Left cardiac atrium (tissue), 4 donors: ENCODE measurements around the gene ELMO2. TPM values are rescaled to one million over a fixed set of nuclear protein-coding genes. Genes with fewer than 3 reads are reported as not detected.
A peak's percentile ranks its signal among the peaks of the same experiment; 100 is the strongest.

Source experiments
- ATAC-seq, 2 donors: fragments of 200-7000 bp; cut with Tn5 transposase; one replicate each; pipeline ENCODE4 v1.9.1; 2020; ENCODE audit warnings: mild to moderate bottlenecking in 2 of 2, moderate library complexity in 2 of 2
- DNase-seq: peaks from one replicate; pipeline ENCODE4 v3.0.0-alpha.2; 2020
- intact Hi-C, 2 donors: fragments of 100-400 bp; cut with DNase I; formaldehyde crosslinking; loops; one replicate each; pipeline versions ENCODE4 v1.14.1 to v1.15.1; 2022 to 2023
- long read RNA-seq: library from polyadenylated mRNA; unstranded; transcript quantifications from one replicate; pipeline ENCODE4 v2.0.0, GENCODE V29; 2021
- total RNA-seq, 2 donors: library from RNA; stranded (reverse); fragmentation: NEBNext Ultra II Directional; extraction: Animal tissue kit (Norgen Biotek cat#: 25700); gene quantifications; one replicate each; pipeline ENCODE4 v1.2.1, GENCODE V29; 2021
- donor health status: DM: no; HTN: yes; CAD: no.
- donor health status: DM: no; HTN: yes; CAD: no; lungs with severe emphysema.
- donor health status: DM: yes; HTN: yes; CAD: no.
- donor health status: Dilated cardiomyopathy.

The ELMO2 gene
- 10 to 100 TPM; 29.5 to 36.1 TPM for total RNA-seq
- long read RNA-seq, transcript ELMO2-201 (22 exons, 3,669 nt) = major isoform, 5 of 31 reads
- long read RNA-seq, partial matches to known transcripts = 5 of 31 reads
- long read RNA-seq, other reads (novel, unspliced or antisense) = 20 of 31 reads

DNA sequence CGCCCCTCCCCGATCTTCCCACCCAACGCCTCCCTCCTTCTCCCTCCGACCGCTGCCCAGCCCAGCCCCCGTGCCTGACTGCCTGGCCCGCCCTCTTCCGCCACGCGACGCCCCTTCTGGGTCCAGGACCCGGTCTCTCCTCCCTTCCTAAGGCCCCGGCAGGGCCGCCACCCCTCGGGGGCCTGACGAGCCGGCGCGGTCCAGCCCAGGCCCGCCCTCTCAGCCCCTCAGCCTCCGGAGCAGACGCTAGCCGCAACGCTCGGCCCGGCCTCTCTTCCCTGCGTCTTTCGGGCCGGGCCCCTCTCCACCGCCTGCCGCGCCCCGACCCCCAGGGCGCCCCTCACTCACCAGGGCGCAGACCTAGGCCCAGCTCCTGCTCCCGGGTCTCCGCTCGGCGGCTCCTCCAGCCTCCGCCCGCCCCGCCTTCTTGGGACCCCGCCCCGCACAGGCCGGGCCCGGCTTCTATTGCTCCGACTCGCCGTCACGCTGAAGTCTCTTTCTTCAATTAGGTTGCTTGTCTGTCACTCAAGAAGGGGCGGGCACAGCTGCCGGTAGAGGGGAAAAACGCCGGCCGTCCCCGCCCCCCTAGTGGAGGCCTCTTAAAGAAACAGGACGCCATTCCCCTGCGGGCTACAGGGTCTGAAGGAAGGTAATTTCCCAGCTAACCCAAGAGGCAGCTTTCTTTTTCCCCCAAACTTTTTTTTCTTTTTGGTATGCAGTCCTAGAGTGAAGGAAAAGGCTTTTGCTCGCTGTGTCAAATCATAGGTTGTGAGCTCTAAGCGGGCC is at the start of gene ELMO2:
Gene ELMO2, minus strand, starts transcription at position 416 of the 786 bp plus-strand sequence. CDS start 12,133 bp downstream, outside the sequence.
- ATAC-seq (peak; percentile 94 to 96), DNase-seq (peak; percentile 99)
- intact Hi-C loops = no loop called here

- intact Hi-C loops = no loop called here
- no peak for ATAC-seq
- no peak for DNase-seq
Measured at GRCh38 chr20:46455729-46456128, 49.3 kb upstream of the ELMO2 start.

DNA sequence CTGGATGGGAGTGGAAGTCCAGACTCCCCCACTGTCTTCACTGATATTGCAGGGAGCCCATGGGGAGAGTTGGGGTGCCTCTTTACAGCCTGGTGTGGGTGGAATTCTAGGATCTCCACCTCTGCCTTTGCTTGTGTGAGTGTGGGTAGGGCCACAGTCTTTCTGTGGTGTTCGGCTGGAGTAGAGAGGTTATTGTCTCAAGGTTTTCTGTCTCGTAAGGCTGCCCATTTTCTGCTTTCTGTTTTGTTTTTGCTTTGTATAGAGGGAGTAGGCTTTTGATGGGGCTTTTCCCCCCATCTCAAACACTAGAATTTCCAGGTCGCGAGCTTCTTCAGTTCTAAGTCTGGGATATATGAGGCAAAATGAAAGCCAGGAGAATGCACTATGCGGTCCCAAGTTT is 40.4 kb upstream of the ELMO2 start:
- intact Hi-C loops = no loop called here
- DNase-seq = no peak

GRCh38 chr20:46439837-46440236 is 33.4 kb upstream of the ELMO2 start:
- DNase-seq = no peak
- ATAC-seq = no peak
- intact Hi-C loops = no loop called here

More for the DNA sequence above, 40.4 kb upstream of the ELMO2 start:
- no peak for ATAC-seq

DNA sequence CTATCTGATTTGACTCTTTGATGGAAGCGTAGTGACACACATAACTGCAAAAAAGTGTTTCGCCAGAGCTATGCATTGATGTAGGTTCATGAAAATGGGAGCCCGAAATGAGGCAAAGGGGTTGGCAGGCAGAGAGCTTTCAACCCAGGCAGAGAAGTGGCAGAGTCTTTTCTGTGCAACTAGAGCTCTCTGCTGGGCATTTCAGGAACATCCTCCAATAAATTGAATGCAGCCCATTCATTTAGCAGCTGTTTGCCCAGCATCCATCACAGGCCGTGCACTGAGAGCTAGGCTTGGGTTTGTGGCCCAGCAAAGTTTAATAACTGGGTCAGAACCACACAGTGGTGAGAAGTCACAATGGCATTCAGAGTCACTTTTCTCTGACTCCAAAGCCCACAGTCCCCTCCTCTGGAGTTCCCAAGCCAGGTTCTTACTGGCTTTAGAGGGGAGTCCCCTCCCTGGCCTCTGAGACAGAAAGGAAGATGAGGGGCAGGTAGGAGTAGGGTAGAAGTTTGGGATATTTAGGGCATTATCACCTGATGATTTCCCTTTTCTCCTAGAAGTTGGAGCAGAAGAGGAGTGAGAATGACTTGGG is 31.8 kb upstream of the ELMO2 start:
- DNase-seq = no peak
- intact Hi-C loops = no loop called here
- ATAC-seq = no peak

DNA sequence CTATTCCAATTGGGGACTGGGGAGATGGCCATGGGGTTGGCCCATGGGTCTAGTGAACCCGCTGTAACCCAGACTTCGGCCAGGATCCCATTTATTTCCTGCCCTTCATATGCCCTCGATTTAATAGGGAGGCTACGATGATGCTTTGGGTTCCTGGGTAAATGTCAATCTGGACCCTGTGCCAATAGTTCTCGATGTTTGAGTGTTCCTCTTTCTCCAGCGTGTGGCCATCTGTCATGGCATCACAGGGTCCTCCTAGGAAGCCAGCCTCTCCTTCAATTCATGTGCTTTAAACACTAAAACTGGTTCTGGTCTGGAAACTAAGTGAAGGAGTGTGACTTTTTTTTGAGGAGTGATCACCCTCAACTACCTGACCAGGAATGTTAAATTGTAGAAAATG is 28.7 kb upstream of the ELMO2 start:
- ATAC-seq (no peak), DNase-seq (no peak)
- intact Hi-C loops = no loop called here

DNA sequence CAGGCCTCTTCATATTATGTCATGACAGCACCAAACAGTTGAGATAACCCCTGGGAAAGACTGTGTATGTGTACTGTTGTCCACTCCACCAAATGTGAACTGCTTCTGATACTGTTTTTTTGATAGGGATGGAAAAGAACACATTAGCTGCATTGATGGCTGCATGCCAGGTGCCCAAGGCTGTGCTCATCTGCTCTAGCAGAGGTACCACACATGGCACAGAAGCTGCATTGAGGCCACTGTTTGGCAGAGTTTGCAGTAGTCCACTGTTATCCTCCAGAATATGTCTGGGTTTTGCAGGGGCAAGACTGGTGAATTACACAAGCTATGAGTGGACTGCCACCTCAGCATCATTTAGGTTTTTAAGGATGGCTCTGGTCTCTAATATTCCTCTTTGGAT is 28.2 kb upstream of the ELMO2 start:
- DNase-seq = no peak
- ATAC-seq = no peak
- intact Hi-C loops = no loop called here

GRCh38 chr20:46433051-46433450 is 26.6 kb upstream of the ELMO2 start:
- DNase-seq = no peak
- intact Hi-C loops = no loop called here

GRCh38 chr20:46430921-46431712 is 24.7 kb upstream of the ELMO2 start:
- ATAC-seq = no peak

More at GRCh38 chr20:46433051-46433450, 26.6 kb upstream of the ELMO2 start:
- no peak for ATAC-seq

GRCh38 chr20:46427384-46427783 is 21.0 kb upstream of the ELMO2 start:
- DNase-seq = no peak
- no peak for ATAC-seq
- intact Hi-C loops = no loop called here

More at GRCh38 chr20:46430921-46431712, 24.7 kb upstream of the ELMO2 start:
- intact Hi-C loops = no loop called here
- no peak for DNase-seq

- DNase-seq (no peak), ATAC-seq (no peak)
- intact Hi-C loops = no loop called here
Measured at GRCh38 chr20:46423882-46424482, 17.6 kb upstream of the ELMO2 start.

DNA sequence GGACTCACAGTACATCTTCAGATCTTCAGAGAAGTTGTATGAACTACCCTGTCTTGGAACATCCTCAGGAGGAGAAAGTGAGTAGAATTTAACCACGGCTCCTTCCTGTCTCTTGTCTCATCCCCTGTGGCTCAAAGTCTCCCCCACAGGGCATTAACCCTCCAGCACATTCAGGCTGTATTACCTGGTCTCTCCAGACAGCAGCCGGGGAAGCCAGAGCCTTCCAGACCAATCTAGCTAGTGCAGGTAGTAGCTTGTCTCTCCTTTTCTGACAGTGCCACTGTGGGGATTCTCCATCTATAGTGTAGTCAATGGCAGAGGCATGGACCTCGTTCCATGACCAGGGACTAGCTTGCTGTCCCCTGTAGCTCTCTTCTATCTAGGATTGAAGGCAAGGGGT is 16.9 kb upstream of the ELMO2 start:
- intact Hi-C loops = no loop called here
- ATAC-seq (no peak), DNase-seq (no peak)

GRCh38 chr20:46420878-46421277 is 14.5 kb upstream of the ELMO2 start:
- intact Hi-C loops = no loop called here
- DNase-seq (no peak), ATAC-seq (no peak)

GRCh38 chr20:46419882-46420281 is 13.5 kb upstream of the ELMO2 start:
- ATAC-seq = no peak
- intact Hi-C loops = no loop called here
- DNase-seq = no peak

- DNase-seq (no peak), ATAC-seq (no peak)
- intact Hi-C loops = no loop called here
Measured at GRCh38 chr20:46416839-46417238, 10.4 kb upstream of the ELMO2 start.

- intact Hi-C loops = no loop called here
- ATAC-seq (no peak), DNase-seq (no peak)
Measured at GRCh38 chr20:46416421-46416820, 10.0 kb upstream of the ELMO2 start.

DNA sequence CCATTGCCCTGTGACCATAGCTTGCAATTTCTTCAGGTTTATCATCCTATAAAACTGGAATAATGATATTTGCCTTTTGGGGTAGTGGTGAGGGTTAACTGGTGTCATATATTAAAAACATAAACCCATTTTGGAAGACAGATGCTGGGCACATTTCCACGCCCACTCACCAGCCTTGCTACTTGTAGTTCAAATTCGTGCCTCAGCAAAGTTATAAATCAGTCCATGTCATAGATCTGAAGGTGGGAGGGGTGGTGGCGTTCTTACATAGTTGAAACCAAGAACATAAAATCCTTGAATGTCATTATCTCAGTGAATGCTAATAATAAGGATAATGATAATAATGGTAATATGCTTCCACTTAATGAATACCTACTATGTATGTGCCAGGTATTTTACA is 9.4 kb upstream of the ELMO2 start:
- ATAC-seq = no peak
- no peak for DNase-seq
- intact Hi-C loops = no loop called here

- intact Hi-C loops = no loop called here
- DNase-seq = no peak
- ATAC-seq = no peak
Measured at GRCh38 chr20:46414608-46415007, 8.2 kb upstream of the ELMO2 start.

GRCh38 chr20:46411637-46412036 is 5.2 kb upstream of the ELMO2 start:
- intact Hi-C loops = loop anchor here in 1 of 2 donors (2.0 kb wide), 1 partner anchor 105 kb away; no protein-coding TSS in a partner anchor
- ATAC-seq (no peak), DNase-seq (no peak)
